Natural killer cell treated with Interleukin-12 subunit alpha and Interleukin-12 subunit beta and Interleukin-15 and Interleukin-18, amount 100 ng/mL, for 72 hours (primary cell): ENCODE results near the gene THNSL1. TPM values are rescaled to one million over a fixed set of nuclear protein-coding genes. Genes with fewer than 3 reads are reported as not detected.

Experiments used
- ATAC-seq, 2 donors: fragments of 150-1000 bp; cut with Tn5 transposase in 1 of 2; sonication (Bioruptor Pico), chemical (Tn5 transposase) in 1 of 2; 2 replicates each; pipeline ENCODE4 v1.10.0; 2021
- DNase-seq: peaks from one replicate; pipeline ENCODE4 v3.0.0; 2022; ENCODE audit warnings: low spot score
- H3K27ac Mint-ChIP-seq, 2 donors: 1 replicate in 1 of 2; 2 replicates in 1 of 2; pipeline ENCODE4 v1.8.0; 2022; ENCODE audit warnings: mixed read lengths in 2 of 2, mild to moderate bottlenecking in 1 of 2, moderate library complexity in 1 of 2
- H3K27me3 Mint-ChIP-seq, 2 donors: 1 replicate in 1 of 2; 2 replicates in 1 of 2; pipeline ENCODE4 v1.8.0; 2022; ENCODE audit warnings: mixed read lengths in 2 of 2
- H3K36me3 Mint-ChIP-seq: one replicate; pipeline ENCODE4 v1.8.0; 2022; ENCODE audit warnings: mixed read lengths
- H3K4me1 Mint-ChIP-seq, 2 donors: 1 replicate in 1 of 2; 2 replicates in 1 of 2; pipeline ENCODE4 v1.8.0; 2022; ENCODE audit warnings: low read depth in 2 of 2, mixed read lengths in 2 of 2, mild to moderate bottlenecking in 1 of 2
- H3K4me3 Mint-ChIP-seq: one replicate; pipeline ENCODE4 v1.8.0; 2022; ENCODE audit warnings: mixed read lengths
- H3K9me3 Mint-ChIP-seq: 2 replicates; pipeline ENCODE4 v1.8.0; 2022; ENCODE audit warnings: mixed read lengths
- total RNA-seq, 2 donors: library from RNA; stranded (reverse); gene quantifications; one replicate each; pipeline ENCODE4 v1.2.3, GENCODE V29; 2022

Gene THNSL1
- total RNA-seq, 2 donors from 2014 or later, result 1.6 to 2.8 TPM

- Mint-ChIP-seq H3K4me1 (peaks cover 0 to 1% of the 10 kb centered on the region in 2 donors), H3K9me3 (no peaks in the 10 kb centered on the region), H3K36me3 (no peaks in the 10 kb centered on the region), H3K27me3 (peaks cover 6 to 19% of the 10 kb centered on the region in 2 donors), H3K4me3 (no peak overlapping the region), H3K27ac (no peak overlapping the region)
- DNase-seq (no peak), ATAC-seq (no peak)
Measured at GRCh38 chr10:25075825-25076224, 59.4 kb downstream of the THNSL1 start.

Other genes starting within 250 kb of the THNSL1 start
- gene PRTFDC1, start 64.0 kb upstream of the THNSL1 start, total RNA-seq, result under 1 TPM in 1 of 2 donors, not detected in 1; 0.69 TPM
- not detected for gene ENKUR, start 454 bp upstream of the THNSL1 start, total RNA-seq
- gene GPR158, start 158.4 kb downstream of the THNSL1 start, total RNA-seq, result not detected